HepG2 (cell line): ENCODE data around the gene FOXP3. TPM values are rescaled to one million over a fixed set of nuclear protein-coding genes. Genes with fewer than 3 reads are reported as not detected.

ENCODE experiments used
- ATAC-seq: fragments of 200-7000 bp; cut with Tn5 transposase; 3 replicates; pipeline ENCODE4 v1.9.1; 2020; ENCODE audit warnings: mild to moderate bottlenecking, moderate library complexity
- BruUV-seq: library from RNA; stranded (reverse); fragments of 400-500 nt; replicated peaks from 2 replicates; lab custom pipeline; 2021; lab: Mats Ljungman, UMichigan
- CTCF ChIA-PET: fragments of 300-600 bp; formaldehyde crosslinking; extraction: SDS; loops from one replicate; lab custom pipeline; 2021; ENCODE audit warnings: low total read pairs, inconsistent platforms, low intra/inter-chr PET ratio; lab: Yijun Ruan, JAX
- POLR2A ChIA-PET: fragments of 350-600 bp; sonication (Branson Sonifier 250); formaldehyde crosslinking; loops from one replicate; lab custom pipeline; 2020; ENCODE audit warnings: antibody characterized with exemption, inconsistent platforms; lab: Yijun Ruan, JAX
- DNase-seq: peaks from one replicate; pipeline ENCODE4 v3.0.0-alpha.2; 2015; ENCODE audit warnings: low spot score
- FAIRE-seq: peaks from 3 replicates; lab custom pipeline; 2011; peaks lifted over from hg19 to GRCh38; lab: Jason Lieb, UNC
- H2AFZ ChIP-seq: one replicate; pipeline ENCODE4 v1.6.1; 2011; ENCODE audit warnings: low read length, inconsistent platforms
- H3K27ac ChIP-seq: fragments of 300-600 bp; 3 replicates; pipeline ENCODE4 v1.8.0; 2011; ENCODE audit warnings: mixed run types, mild to moderate bottlenecking, mixed read lengths, low read length, inconsistent platforms; ENCODE audit not compliant: insufficient read depth; ENCODE audit errors: extremely low read length
- H3K27me3 ChIP-seq, 2 experiments: fragments of 200-600 bp in 1 of 2; 2 replicates in 1 of 2; 3 replicates in 1 of 2; pipeline versions ENCODE4 v1.6.0 to v1.8.0; 2011; ENCODE audit warnings: low read length in 2 of 2, mild to moderate bottlenecking in 2 of 2, moderate library complexity in 2 of 2, inconsistent platforms in 1 of 2; ENCODE audit not compliant: insufficient read depth in 2 of 2, control insufficient read depth in 1 of 2
- H3K36me3 ChIP-seq, 2 experiments: fragments of 200-600 bp in 1 of 2; replicated peaks in 1 of 2; 2 replicates in 1 of 2; 3 replicates in 1 of 2; pipeline versions ENCODE4 v1.5.1 to v1.8.0; 2011; ENCODE audit warnings: low read length in 2 of 2, inconsistent platforms in 1 of 2; ENCODE audit not compliant: insufficient read depth in 2 of 2, control insufficient read depth in 1 of 2
- H3K4me1 ChIP-seq: 2 replicates; pipeline ENCODE4 v1.5.1; 2012; ENCODE audit warnings: low read length, inconsistent platforms; ENCODE audit not compliant: insufficient read depth
- H3K4me2 ChIP-seq: 2 replicates; pipeline ENCODE4 v1.6.0; 2011; ENCODE audit warnings: low read depth, low read length, inconsistent platforms
- H3K4me3 ChIP-seq, 3 experiments: fragments of 200-600 bp in 1 of 3; sonication (generic), shearing (Covaris generic) in 1 of 3; replicated peaks in 1 of 3; 2 replicates each; pipeline ENCODE4 v1.5.1; 2011 to 2016; ENCODE audit warnings: low read length in 3 of 3, inconsistent platforms in 2 of 3, low read depth in 2 of 3, mild to moderate bottlenecking in 2 of 3, control low read depth in 1 of 3, mixed read lengths in 1 of 3; ENCODE audit not compliant: insufficient read depth in 1 of 3
- H3K79me2 ChIP-seq: one replicate; pipeline ENCODE4 v1.6.1; 2011; ENCODE audit warnings: low read length, inconsistent platforms; ENCODE audit not compliant: insufficient read depth
- H3K9ac ChIP-seq: 2 replicates; pipeline ENCODE4 v1.6.0; 2011; ENCODE audit warnings: mild to moderate bottlenecking, low read depth, low read length, inconsistent platforms; ENCODE audit not compliant: insufficient read depth
- H3K9me3 ChIP-seq: 2 replicates; pipeline ENCODE4 v1.5.1; 2012; ENCODE audit warnings: mild to moderate bottlenecking, low read length
- H4K20me1 ChIP-seq: 2 replicates; pipeline ENCODE4 v1.6.0; 2011; ENCODE audit warnings: inconsistent platforms, mild to moderate bottlenecking, low read length, moderate library complexity; ENCODE audit not compliant: insufficient read depth
- FOXK2 ChIP-seq: fragments of 450-650 bp; IDR thresholded peaks from 2 replicates; pipeline ENCODE4 v1.6.1; 2016
- HMG20A ChIP-seq: IDR thresholded peaks from 2 replicates; pipeline ENCODE4 v1.6.1; 2016; ENCODE audit warnings: borderline replicate concordance
- ZFP82 ChIP-seq: sonication (generic); formaldehyde crosslinking; IDR thresholded peaks from 2 replicates; pipeline ENCODE4 v1.5.1; 2020; ENCODE audit warnings: mild to moderate bottlenecking, missing genetic modification reagents, borderline replicate concordance
- ZNF24 ChIP-seq: fragments of 450-650 bp; IDR thresholded peaks from 2 replicates; pipeline ENCODE4 v1.6.1; 2017; ENCODE audit warnings: antibody characterized with exemption, mild to moderate bottlenecking
- ZXDC ChIP-seq: sonication (generic); formaldehyde crosslinking; IDR thresholded peaks from 2 replicates; pipeline ENCODE4 v1.5.0; 2020; ENCODE audit warnings: mild to moderate bottlenecking, missing genetic modification reagents
- WGBS: methylation state at CpG from one replicate; pipeline ENCODE4 v1.1.6; 2017; ENCODE audit warnings: low lambda C conversion rate; 5-methylcytosine and 5-hydroxymethylcytosine counted together
- in situ Hi-C: cut with HindIII; loops from 2 replicates; pipeline ENCODE4 v1.10.0; 2017; ENCODE audit warnings: low pct_unique_long_range_greater_than_20kb; ENCODE audit not compliant: extremely low pct_ligation_motif_present
- intact Hi-C: fragments of 100-400 bp; cut with micrococcal nuclease; formaldehyde crosslinking; loops from one replicate; pipeline ENCODE4 v1.10.0; 2022; ENCODE audit not compliant: unreplicated experiment
- polyA plus RNA-seq, 8 experiments: library from polyadenylated mRNA; depleted of rRNA in 3 of 8; stranded (reverse) in 7 of 8; unstranded in 1 of 8; fragments of >200 nt; fragmentation: Illumina TruSeq in 4 of 8; extraction: Trizol in 4 of 8; gene quantifications; 2 replicates each; pipeline versions ENCODE4 v1.2.1 to v1.2.3, GENCODE V29; 2011 to 2016; ENCODE audit warnings: low read depth in 4 of 8, missing spikeins in 1 of 8, mixed read lengths in 1 of 8; ENCODE audit not compliant: insufficient read depth in 1 of 8
- total RNA-seq, 5 experiments: library from RNA; depleted of rRNA; stranded (reverse); fragments of >200 nt; fragmentation: Illumina TruSeq; extraction: Trizol; gene quantifications; 2 replicates each; pipeline ENCODE4 v1.2.3, GENCODE V29; 2016; ENCODE audit warnings: low read depth in 1 of 5

The FOXP3 gene
- total and polyA plus RNA-seq, 2 of the 13 experiments (the other 11 are each of a cell fraction or from before 2014, with no cell fraction given), result 0.04 TPM; not detected in 1

- H2AFZ ChIP-seq, result no peak overlapping the region
- H4K20me1 ChIP-seq, result no peaks in the 10 kb centered on the region
- peak overlapping the region in 1 of 3 experiments; percentile 60; a peak in 1 of 6 replicates for H3K4me3 ChIP-seq
- TF ChIP-seq FOXK2, result no peak
- no peak for TF ChIP-seq ZNF24
- TF ChIP-seq HMG20A (CRISPR knock-in tag), result no peak
- no peak for TF ChIP-seq ZFP82 (CRISPR knock-in tag)
- no peak for TF ChIP-seq ZXDC (CRISPR knock-in tag)
- TF ChIP-seq, all 625 proteins: peak for 0
- Histone ChIP-seq H3K9me3 (no peaks in the 10 kb centered on the region), H3K79me2 (no peaks in the 10 kb centered on the region), H3K36me3 (no peaks in the 10 kb centered on the region), H3K4me1 (peaks cover 4% of the 10 kb centered on the region; the same call in 1 of the 2 replicates), H3K9ac (no peak overlapping the region), H3K27me3 (no peaks in the 10 kb centered on the region), H3K4me2 (peak overlapping the region; percentile 66; the same call in 1 of the 2 replicates), H3K27ac (no peak overlapping the region)
- CTCF ChIA-PET, result no interaction called here
- intact Hi-C loops, result no loop called here
- 91% methylated on average over 6 of the region's 10 CpGs for WGBS
- no peak for FAIRE-seq
- ATAC-seq, result no peak
- BruUV-seq, result no TSS peak
- no peak for DNase-seq
- POLR2A ChIA-PET, result interaction anchor here (2.1 kb wide), 1 partner anchor 41 kb away, joined by 8 read pairs; no protein-coding TSS in a partner anchor
- in situ Hi-C loops, result no loop called here
Observed at GRCh38 chrX:49231333-49232000, 33.0 kb downstream of the FOXP3 start.
